GM23338 (cell line): ENCODE results near the gene SLC23A2.

Experiments
- CREB1 ChIP-seq: fragments of 250-450 bp; sonication (Bioruptor Pico); IDR thresholded peaks from 2 replicates; pipeline ENCODE4 v1.5.0; 2020; ENCODE audit warnings: low read depth, mild to moderate bottlenecking, moderate library complexity
- EZH2 ChIP-seq: fragments of 200-600 bp; sonication (generic); IDR thresholded peaks from one replicate; pipeline ENCODE4 v1.8.0; 2017; ENCODE audit warnings: antibody characterized with exemption, mild to moderate bottlenecking, low read depth; ENCODE audit not compliant: unreplicated experiment
- EZH2phosphoT487 ChIP-seq: fragments of 200-600 bp; sonication (generic); IDR thresholded peaks from one replicate; pipeline ENCODE4 v1.8.1; 2018; ENCODE audit warnings: antibody characterized with exemption; ENCODE audit not compliant: unreplicated experiment
- JUNB ChIP-seq: IDR thresholded peaks from one replicate; pipeline ENCODE4 v1.6.1; 2016; ENCODE audit warnings: antibody characterized with exemption; ENCODE audit not compliant: unreplicated experiment
- POLR2AphosphoS5 ChIP-seq: IDR thresholded peaks from 2 replicates; pipeline ENCODE4 v1.6.1; 2016; ENCODE audit warnings: antibody characterized with exemption, low read depth
- STAT1 ChIP-seq: IDR thresholded peaks from one replicate; pipeline ENCODE4 v1.6.1; 2016; ENCODE audit warnings: antibody characterized with exemption; ENCODE audit not compliant: unreplicated experiment
- TF ChIP-seq, protein P1 (sequence below), 2 experiments: fragments of 200-600 bp in 1 of 2; sonication (generic) in 1 of 2; conservative IDR thresholded peaks; 2 replicates each; pipeline versions ENCODE4 v1.5.1 to v1.6.1; 2016 to 2017; ENCODE audit warnings: antibody characterized with exemption in 2 of 2, low read depth in 2 of 2, mild to moderate bottlenecking in 2 of 2, moderate library complexity in 1 of 2
- TF ChIP-seq, protein P2 (sequence below): IDR thresholded peaks from one replicate; pipeline ENCODE4 v1.6.1; 2018; ENCODE audit warnings: antibody characterized with exemption; ENCODE audit not compliant: unreplicated experiment
- TF ChIP-seq, protein P3 (sequence below): IDR thresholded peaks from 2 replicates; pipeline ENCODE4 v1.6.1; 2016; ENCODE audit warnings: antibody characterized with exemption

DNA sequence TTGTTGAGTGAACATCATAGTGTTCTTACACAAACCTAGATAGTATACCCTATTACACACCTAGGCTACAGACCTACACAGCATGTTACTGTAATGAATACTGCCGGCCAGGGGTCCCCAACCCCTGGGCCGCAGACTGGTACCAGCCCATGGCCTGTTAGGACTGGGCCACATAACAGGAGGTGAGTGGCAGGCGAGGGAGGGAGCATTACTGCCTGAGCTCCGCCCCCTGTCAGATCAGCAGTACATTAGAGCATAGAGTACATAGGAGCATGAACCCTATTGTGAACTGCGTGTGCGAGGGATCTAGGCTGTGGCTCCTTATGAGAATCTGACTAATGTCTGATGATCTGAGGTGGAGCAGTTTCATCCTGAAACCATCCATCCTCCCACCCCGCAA, 153.3 kb downstream of the SLC23A2 start:
- TF ChIP-seq, protein P1, sequence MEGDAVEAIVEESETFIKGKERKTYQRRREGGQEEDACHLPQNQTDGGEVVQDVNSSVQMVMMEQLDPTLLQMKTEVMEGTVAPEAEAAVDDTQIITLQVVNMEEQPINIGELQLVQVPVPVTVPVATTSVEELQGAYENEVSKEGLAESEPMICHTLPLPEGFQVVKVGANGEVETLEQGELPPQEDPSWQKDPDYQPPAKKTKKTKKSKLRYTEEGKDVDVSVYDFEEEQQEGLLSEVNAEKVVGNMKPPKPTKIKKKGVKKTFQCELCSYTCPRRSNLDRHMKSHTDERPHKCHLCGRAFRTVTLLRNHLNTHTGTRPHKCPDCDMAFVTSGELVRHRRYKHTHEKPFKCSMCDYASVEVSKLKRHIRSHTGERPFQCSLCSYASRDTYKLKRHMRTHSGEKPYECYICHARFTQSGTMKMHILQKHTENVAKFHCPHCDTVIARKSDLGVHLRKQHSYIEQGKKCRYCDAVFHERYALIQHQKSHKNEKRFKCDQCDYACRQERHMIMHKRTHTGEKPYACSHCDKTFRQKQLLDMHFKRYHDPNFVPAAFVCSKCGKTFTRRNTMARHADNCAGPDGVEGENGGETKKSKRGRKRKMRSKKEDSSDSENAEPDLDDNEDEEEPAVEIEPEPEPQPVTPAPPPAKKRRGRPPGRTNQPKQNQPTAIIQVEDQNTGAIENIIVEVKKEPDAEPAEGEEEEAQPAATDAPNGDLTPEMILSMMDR (conservative IDR thresholded peaks at IDR 0.05; ENCODE audit: low read depth in 2 of 2): no peak
- TF ChIP-seq JUNB: no peak
- no peak for TF ChIP-seq STAT1
- TF ChIP-seq EZH2: no peak
- no peak for TF ChIP-seq POLR2AphosphoS5
- TF ChIP-seq, protein P2, sequence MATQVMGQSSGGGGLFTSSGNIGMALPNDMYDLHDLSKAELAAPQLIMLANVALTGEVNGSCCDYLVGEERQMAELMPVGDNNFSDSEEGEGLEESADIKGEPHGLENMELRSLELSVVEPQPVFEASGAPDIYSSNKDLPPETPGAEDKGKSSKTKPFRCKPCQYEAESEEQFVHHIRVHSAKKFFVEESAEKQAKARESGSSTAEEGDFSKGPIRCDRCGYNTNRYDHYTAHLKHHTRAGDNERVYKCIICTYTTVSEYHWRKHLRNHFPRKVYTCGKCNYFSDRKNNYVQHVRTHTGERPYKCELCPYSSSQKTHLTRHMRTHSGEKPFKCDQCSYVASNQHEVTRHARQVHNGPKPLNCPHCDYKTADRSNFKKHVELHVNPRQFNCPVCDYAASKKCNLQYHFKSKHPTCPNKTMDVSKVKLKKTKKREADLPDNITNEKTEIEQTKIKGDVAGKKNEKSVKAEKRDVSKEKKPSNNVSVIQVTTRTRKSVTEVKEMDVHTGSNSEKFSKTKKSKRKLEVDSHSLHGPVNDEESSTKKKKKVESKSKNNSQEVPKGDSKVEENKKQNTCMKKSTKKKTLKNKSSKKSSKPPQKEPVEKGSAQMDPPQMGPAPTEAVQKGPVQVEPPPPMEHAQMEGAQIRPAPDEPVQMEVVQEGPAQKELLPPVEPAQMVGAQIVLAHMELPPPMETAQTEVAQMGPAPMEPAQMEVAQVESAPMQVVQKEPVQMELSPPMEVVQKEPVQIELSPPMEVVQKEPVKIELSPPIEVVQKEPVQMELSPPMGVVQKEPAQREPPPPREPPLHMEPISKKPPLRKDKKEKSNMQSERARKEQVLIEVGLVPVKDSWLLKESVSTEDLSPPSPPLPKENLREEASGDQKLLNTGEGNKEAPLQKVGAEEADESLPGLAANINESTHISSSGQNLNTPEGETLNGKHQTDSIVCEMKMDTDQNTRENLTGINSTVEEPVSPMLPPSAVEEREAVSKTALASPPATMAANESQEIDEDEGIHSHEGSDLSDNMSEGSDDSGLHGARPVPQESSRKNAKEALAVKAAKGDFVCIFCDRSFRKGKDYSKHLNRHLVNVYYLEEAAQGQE: no peak
- no peak for TF ChIP-seq EZH2phosphoT487
- TF ChIP-seq, protein P3, sequence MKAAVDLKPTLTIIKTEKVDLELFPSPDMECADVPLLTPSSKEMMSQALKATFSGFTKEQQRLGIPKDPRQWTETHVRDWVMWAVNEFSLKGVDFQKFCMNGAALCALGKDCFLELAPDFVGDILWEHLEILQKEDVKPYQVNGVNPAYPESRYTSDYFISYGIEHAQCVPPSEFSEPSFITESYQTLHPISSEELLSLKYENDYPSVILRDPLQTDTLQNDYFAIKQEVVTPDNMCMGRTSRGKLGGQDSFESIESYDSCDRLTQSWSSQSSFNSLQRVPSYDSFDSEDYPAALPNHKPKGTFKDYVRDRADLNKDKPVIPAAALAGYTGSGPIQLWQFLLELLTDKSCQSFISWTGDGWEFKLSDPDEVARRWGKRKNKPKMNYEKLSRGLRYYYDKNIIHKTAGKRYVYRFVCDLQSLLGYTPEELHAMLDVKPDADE: no peak
- TF ChIP-seq CREB1: no peak
